ENCODE results near the gene ADGRB3. TPM values are rescaled to one million over a fixed set of nuclear protein-coding genes. Genes with fewer than 3 reads are reported as not detected.

ADGRB3 gene
- total RNA-seq, 1 donor from 2014 or later, result 1.5 TPM

- Mint-ChIP-seq H3K36me3 (no peaks in the 10 kb centered on the region), H3K27ac (no peak overlapping the region), H3K4me1 (no peaks in the 10 kb centered on the region), H3K27me3 (ENCODE audit: insufficient read depth, low read depth) (no peaks in the 10 kb centered on the region), H3K9me3 (no peaks in the 10 kb centered on the region), H3K4me3 (no peak overlapping the region)
- Histone ChIP-seq H2AFZ (replicated peaks) (no peak overlapping the region), H3K9ac (no peak overlapping the region), H3K4me1 (no peaks in the 10 kb centered on the region), H3K4me3 (no peak overlapping the region), H3K79me2 (ENCODE audit: low read depth) (no peaks in the 10 kb centered on the region), H3K27me3 (no peaks in the 10 kb centered on the region), H4K20me1 (ENCODE audit: low read depth) (no peaks in the 10 kb centered on the region), H3K9me3 (ENCODE audit: low read depth) (no peaks in the 10 kb centered on the region), H3F3A (ENCODE audit: low read depth) (no peaks in the 10 kb centered on the region), H3K36me3 (no peaks in the 10 kb centered on the region), H3K27ac (no peak overlapping the region), H3K4me2 (no peak overlapping the region)
- TF ChIP-seq EZH2 (IDR thresholded peaks at IDR 0.05), result no peak
- no peak for TF ChIP-seq EZH2phosphoT487 (IDR thresholded peaks at IDR 0.05)
- TF ChIP-seq CTCF (IDR thresholded peaks at IDR 0.05), result no peak
- DNase-seq (ENCODE audit: low spot score), result no peak
Measured at GRCh38 chr6:69022993-69023392, 387.9 kb downstream of the ADGRB3 start.

GRCh38 chr6:69026243-69026642, 391.2 kb downstream of the ADGRB3 start:
- Mint-ChIP-seq H3K27me3 (ENCODE audit: insufficient read depth, low read depth) (no peaks in the 10 kb centered on the region), H3K9me3 (no peaks in the 10 kb centered on the region), H3K4me3 (no peak overlapping the region), H3K4me1 (no peaks in the 10 kb centered on the region), H3K36me3 (no peaks in the 10 kb centered on the region), H3K27ac (no peak overlapping the region)
- H3K4me3 ChIP-seq, result no peak overlapping the region
- TF ChIP-seq EZH2 (IDR thresholded peaks at IDR 0.05) (no peak), CTCF (IDR thresholded peaks at IDR 0.05) (no peak), EZH2phosphoT487 (IDR thresholded peaks at IDR 0.05) (no peak)
- H3K36me3 ChIP-seq, result no peaks in the 10 kb centered on the region
- no peaks in the 10 kb centered on the region for H4K20me1 ChIP-seq (ENCODE audit: low read depth)
- no peaks in the 10 kb centered on the region for H3K79me2 ChIP-seq (ENCODE audit: low read depth)
- no peaks in the 10 kb centered on the region for H3F3A ChIP-seq (ENCODE audit: low read depth)
- H3K9ac ChIP-seq, result no peak overlapping the region
- H2AFZ ChIP-seq (replicated peaks), result no peak overlapping the region
- DNase-seq (ENCODE audit: low spot score), result no peak
- no peaks in the 10 kb centered on the region for H3K27me3 ChIP-seq
- H3K9me3 ChIP-seq (ENCODE audit: low read depth), result no peaks in the 10 kb centered on the region
- H3K4me2 ChIP-seq, result no peak overlapping the region
- no peak overlapping the region for H3K27ac ChIP-seq
- no peaks in the 10 kb centered on the region for H3K4me1 ChIP-seq

GRCh38 chr6:69026715-69027114, 391.6 kb downstream of the ADGRB3 start:
- Histone ChIP-seq H3K4me3 (no peak overlapping the region), H3F3A (ENCODE audit: low read depth) (no peaks in the 10 kb centered on the region), H3K27me3 (no peaks in the 10 kb centered on the region), H3K27ac (no peak overlapping the region), H3K4me2 (no peak overlapping the region), H3K9ac (no peak overlapping the region), H3K79me2 (ENCODE audit: low read depth) (no peaks in the 10 kb centered on the region), H3K36me3 (no peaks in the 10 kb centered on the region), H3K4me1 (no peaks in the 10 kb centered on the region), H3K9me3 (ENCODE audit: low read depth) (no peaks in the 10 kb centered on the region), H4K20me1 (ENCODE audit: low read depth) (no peaks in the 10 kb centered on the region), H2AFZ (replicated peaks) (no peak overlapping the region)
- no peaks in the 10 kb centered on the region for H3K36me3 Mint-ChIP-seq
- H3K27me3 Mint-ChIP-seq (ENCODE audit: insufficient read depth, low read depth), result no peaks in the 10 kb centered on the region
- no peaks in the 10 kb centered on the region for H3K4me1 Mint-ChIP-seq
- DNase-seq (ENCODE audit: low spot score), result no peak
- no peaks in the 10 kb centered on the region for H3K9me3 Mint-ChIP-seq
- TF ChIP-seq EZH2phosphoT487 (IDR thresholded peaks at IDR 0.05) (no peak), CTCF (IDR thresholded peaks at IDR 0.05) (no peak), EZH2 (IDR thresholded peaks at IDR 0.05) (no peak)
- H3K4me3 Mint-ChIP-seq, result no peak overlapping the region
- no peak overlapping the region for H3K27ac Mint-ChIP-seq

Measured in neural progenitor cell (in vitro differentiated cells).